ENCODE results near the gene PTPRN2.

DNA sequence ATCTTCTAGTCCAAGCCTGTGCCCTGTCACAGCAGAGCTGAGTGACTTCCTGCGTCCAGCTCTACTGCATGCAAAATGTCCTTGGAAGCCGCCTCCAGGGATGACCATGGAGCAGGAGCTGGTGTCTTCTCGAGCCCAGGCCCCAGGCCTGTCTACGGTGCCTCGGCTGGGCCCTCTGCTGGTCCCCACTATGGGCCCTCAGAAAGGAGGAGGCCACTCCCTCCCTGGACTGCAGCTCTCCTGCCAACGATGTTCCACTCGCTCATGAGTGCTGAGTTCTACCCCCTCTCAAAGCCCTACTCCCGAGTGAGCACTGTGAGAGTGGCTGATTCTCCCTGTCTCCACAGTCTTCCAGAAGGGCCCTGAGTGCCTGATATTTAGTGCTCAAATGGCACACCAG, 504.9 kb downstream of the PTPRN2 start:
- TF ChIP-seq, protein P1, sequence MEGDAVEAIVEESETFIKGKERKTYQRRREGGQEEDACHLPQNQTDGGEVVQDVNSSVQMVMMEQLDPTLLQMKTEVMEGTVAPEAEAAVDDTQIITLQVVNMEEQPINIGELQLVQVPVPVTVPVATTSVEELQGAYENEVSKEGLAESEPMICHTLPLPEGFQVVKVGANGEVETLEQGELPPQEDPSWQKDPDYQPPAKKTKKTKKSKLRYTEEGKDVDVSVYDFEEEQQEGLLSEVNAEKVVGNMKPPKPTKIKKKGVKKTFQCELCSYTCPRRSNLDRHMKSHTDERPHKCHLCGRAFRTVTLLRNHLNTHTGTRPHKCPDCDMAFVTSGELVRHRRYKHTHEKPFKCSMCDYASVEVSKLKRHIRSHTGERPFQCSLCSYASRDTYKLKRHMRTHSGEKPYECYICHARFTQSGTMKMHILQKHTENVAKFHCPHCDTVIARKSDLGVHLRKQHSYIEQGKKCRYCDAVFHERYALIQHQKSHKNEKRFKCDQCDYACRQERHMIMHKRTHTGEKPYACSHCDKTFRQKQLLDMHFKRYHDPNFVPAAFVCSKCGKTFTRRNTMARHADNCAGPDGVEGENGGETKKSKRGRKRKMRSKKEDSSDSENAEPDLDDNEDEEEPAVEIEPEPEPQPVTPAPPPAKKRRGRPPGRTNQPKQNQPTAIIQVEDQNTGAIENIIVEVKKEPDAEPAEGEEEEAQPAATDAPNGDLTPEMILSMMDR (IDR thresholded peaks at IDR 0.05), result no peak
- no peak for TF ChIP-seq EP300 (IDR thresholded peaks at IDR 0.05)
